Panc1 (cell line): Measurements from ENCODE around the gene JKAMP. TPM values are rescaled to one million over a fixed set of nuclear protein-coding genes. Genes with fewer than 3 reads are reported as not detected.

Experiments
- ATAC-seq: fragments of 200-7000 bp; cut with Tn5 transposase; 2 replicates; pipeline ENCODE4 v1.9.1; 2020; ENCODE audit warnings: mild to moderate bottlenecking, moderate library complexity
- BruUV-seq: library from RNA; stranded (reverse); fragments of 400-500 nt; replicated peaks from 2 replicates; lab custom pipeline; 2021; lab: Mats Ljungman, UMichigan
- CTCF ChIA-PET: fragments of 300-600 bp; sonication (Branson Sonifier 250); formaldehyde crosslinking; loops from one replicate; lab custom pipeline; 2022; ENCODE audit warnings: antibody characterized with exemption; lab: Charles Lee
- POLR2A ChIA-PET: fragments of 300-600 bp; sonication (Branson Sonifier 250); formaldehyde crosslinking; loops from one replicate; lab custom pipeline; 2022; ENCODE audit warnings: antibody characterized with exemption; lab: Charles Lee
- DNase-seq: peaks from one replicate; pipeline ENCODE4 v3.0.0-alpha.2; 2010; ENCODE audit warnings: low read depth, low spot score
- H3K27ac ChIP-seq: 2 replicates; pipeline ENCODE4 v1.5.1; 2011; ENCODE audit warnings: mild to moderate bottlenecking, low read length, inconsistent platforms
- H3K27me3 ChIP-seq: fragments of 200-500 bp; sonication (Bioruptor generic); 2 replicates; pipeline ENCODE4 v1.6.0; 2014; ENCODE audit warnings: low read length, inconsistent platforms; ENCODE audit not compliant: control insufficient read depth, insufficient read depth
- H3K36me3 ChIP-seq: fragments of 200-500 bp; sonication (Bioruptor generic); 2 replicates; pipeline ENCODE4 v1.5.1; 2014; ENCODE audit warnings: inconsistent platforms, mild to moderate bottlenecking, low read length, moderate library complexity; ENCODE audit not compliant: control insufficient read depth, insufficient read depth
- H3K4me1 ChIP-seq: 2 replicates; pipeline ENCODE4 v1.5.1; 2011; ENCODE audit warnings: inconsistent platforms, mild to moderate bottlenecking, low read length, moderate library complexity; ENCODE audit not compliant: control insufficient read depth, insufficient read depth
- H3K4me3 ChIP-seq, 2 experiments: 2 replicates each; pipeline ENCODE4 v1.5.1; 2011 to 2012; ENCODE audit warnings: low read depth in 2 of 2, low read length in 2 of 2, mild to moderate bottlenecking in 2 of 2, inconsistent platforms in 1 of 2, moderate library complexity in 1 of 2
- H3K9me3 ChIP-seq: fragments of 200-500 bp; sonication (Bioruptor generic); 2 replicates; pipeline ENCODE4 v1.5.1; 2014; ENCODE audit warnings: low read depth, mild to moderate bottlenecking, inconsistent platforms, low read length, moderate library complexity; ENCODE audit not compliant: control insufficient read depth, insufficient read depth
- CTCF ChIP-seq: fragments of 450-650 bp; IDR thresholded peaks from 2 replicates; pipeline ENCODE4 v1.5.1; 2017; ENCODE audit warnings: mild to moderate bottlenecking
- POLR2AphosphoS5 ChIP-seq: IDR thresholded peaks from 2 replicates; pipeline ENCODE4 v1.6.1; 2012; ENCODE audit warnings: mild to moderate bottlenecking, low read depth, low read length, moderate library complexity
- REST ChIP-seq, 2 experiments: IDR thresholded peaks; 2 replicates each; pipeline ENCODE4 v1.6.1; 2011 to 2012; ENCODE audit warnings: low read depth in 2 of 2, control low read depth in 1 of 2, low read length in 1 of 2, mild to moderate bottlenecking in 1 of 2, moderate library complexity in 1 of 2; ENCODE audit not compliant: insufficient read depth in 1 of 2
- SIN3A ChIP-seq: IDR thresholded peaks from 2 replicates; pipeline ENCODE4 v1.6.1; 2012; ENCODE audit warnings: low read depth, mild to moderate bottlenecking, low read length, moderate library complexity, borderline replicate concordance; ENCODE audit not compliant: insufficient read depth
- TCF7L2 ChIP-seq: IDR thresholded peaks from 2 replicates; pipeline ENCODE4 v1.6.1; 2011; ENCODE audit warnings: mild to moderate bottlenecking, low read depth, low read length, inconsistent platforms
- in situ Hi-C: cut with HindIII; loops from 2 replicates; pipeline ENCODE4 v1.10.0; 2016; ENCODE audit warnings: low sequenced_read_pairs, low pct_unique_long_range_greater_than_20kb
- intact Hi-C: fragments of 100-400 bp; cut with micrococcal nuclease; formaldehyde crosslinking; loops from one replicate; pipeline ENCODE4 v1.10.0; 2022; ENCODE audit not compliant: unreplicated experiment
- total RNA-seq: library from RNA; stranded (reverse); gene quantifications from one replicate; pipeline ENCODE4 v1.2.1, GENCODE V29; 2021; ENCODE audit not compliant: unreplicated experiment

JKAMP gene
- total RNA-seq, 1 experiment from 2014 or later, result 36.0 TPM

- TF ChIP-seq POLR2AphosphoS5 (no peak), TCF7L2 (no peak), CTCF (no peak), SIN3A (no peak)
- no TSS peak for BruUV-seq
- Histone ChIP-seq H3K4me1 (no peaks in the 10 kb centered on the region), H3K27me3 (no peaks in the 10 kb centered on the region), H3K9me3 (no peaks in the 10 kb centered on the region), H3K4me3 (peak overlapping the region in 1 of 2 experiments; percentile 7; a peak in 1 of 4 replicates), H3K27ac (no peak overlapping the region), H3K36me3 (peaks cover 11% of the 10 kb centered on the region; the same call in 1 of the 2 replicates)
- ChIA-PET CTCF (no interaction called here), POLR2A (no interaction called here)
- intact Hi-C loops, result no loop called here
- DNase-seq (no peak), ATAC-seq (no peak)
- in situ Hi-C loops, result no loop called here
Observed at GRCh38 chr14:59464486-59465315, 19.6 kb upstream of the JKAMP start.

DNA sequence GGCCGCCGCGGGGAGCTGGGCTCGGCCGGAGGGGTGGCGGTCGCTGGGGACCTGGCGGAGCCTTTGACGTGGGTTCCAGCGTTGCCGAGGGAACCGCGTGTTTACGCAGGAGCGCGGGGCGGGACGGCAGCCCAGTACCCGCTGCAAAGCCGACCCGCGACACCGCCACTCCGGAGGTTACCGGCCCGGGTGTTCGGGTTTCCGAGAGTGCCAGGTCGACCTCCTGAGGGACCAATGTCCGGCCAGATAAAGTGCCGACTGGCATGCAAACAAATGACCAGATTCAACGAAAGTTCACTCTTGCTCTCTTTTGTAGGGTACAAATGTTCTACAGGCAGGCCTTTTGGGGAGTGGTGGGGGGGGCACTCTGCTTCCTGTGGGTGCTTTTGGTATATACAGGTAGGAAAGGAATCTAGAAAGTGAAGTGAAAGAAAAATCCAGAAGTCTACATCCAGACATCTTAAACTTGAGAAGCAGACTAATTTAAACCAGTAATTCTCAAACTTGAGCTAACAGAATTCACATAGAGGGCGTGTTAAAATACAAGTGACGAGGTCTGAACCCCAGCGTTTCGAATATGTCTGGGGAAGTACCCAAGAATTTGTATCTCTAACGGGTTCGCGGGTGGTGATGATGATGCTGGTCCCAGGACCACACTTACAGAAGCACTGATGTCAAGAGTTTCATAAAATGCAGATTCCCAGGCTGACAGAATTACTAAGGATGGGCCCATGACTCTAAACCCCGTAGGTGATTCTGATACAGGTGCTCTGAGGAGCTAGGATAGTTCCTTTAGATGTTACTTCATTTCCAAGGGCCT is 18.8 kb upstream of the JKAMP start, which contains the start of gene GPR135:
GPR135 (minus strand) TSS at position 65 of the 820 bp plus-strand sequence. CDS start 154 bp downstream, outside the sequence.
- ChIA-PET POLR2A (no interaction called here), CTCF (no interaction called here)
- intact Hi-C loops (no loop called here), in situ Hi-C loops (no loop called here)
- Histone ChIP-seq H3K27me3 (no peaks in the 10 kb centered on the region), H3K9me3 (no peaks in the 10 kb centered on the region), H3K27ac (no peak within 1 kb of the TSS), H3K4me1 (no peaks in the 10 kb centered on the region), H3K36me3 (peaks cover 11% of the 10 kb centered on the region; the same call in 1 of the 2 replicates), H3K4me3 (peak within 1 kb of the TSS in 1 of 2 experiments; percentile 7; a peak in 1 of 4 replicates)
- TF ChIP-seq TCF7L2 (no peak), SIN3A (no peak), REST (IDR thresholded peaks at IDR 0.05; ENCODE audit: insufficient read depth in 1 of 2, low read depth in 2 of 2, low read length in 1 of 2) (no peak), CTCF (no peak), POLR2AphosphoS5 (no peak)
- ATAC-seq (no peak), DNase-seq (no peak)
- no TSS peak for BruUV-seq
